ENCODE results near the gene TDRD15.
"Not testable (repeated sequence)": the region's sequence is repeated elsewhere in the genome, so short reads cannot be mapped to it uniquely, and the experiment has no call there.

The TDRD15 gene

DNA sequence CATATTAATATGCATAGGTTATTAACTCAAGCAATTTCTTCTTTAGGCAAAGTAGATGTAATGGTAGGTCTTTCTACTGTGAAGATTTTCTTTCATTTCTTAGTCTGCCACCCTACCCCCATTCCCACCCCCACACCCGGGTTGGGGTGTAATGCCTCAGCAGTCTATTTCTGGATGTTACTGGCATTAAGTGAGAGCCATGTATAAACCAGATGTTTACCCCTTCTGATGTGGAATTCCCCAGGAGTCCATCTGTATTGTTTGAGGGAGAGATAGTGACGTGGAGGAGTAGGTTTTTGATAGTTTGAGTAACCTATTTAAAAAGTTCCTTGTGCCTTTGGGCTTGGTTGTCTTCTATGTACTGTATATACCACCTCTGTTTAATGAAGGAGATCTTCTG lies 11.8 kb downstream of the TDRD15 start:
- Histone ChIP-seq H3K36me3 (replicated peaks; ENCODE audit: insufficient read depth, low read length) (no peaks in the 10 kb centered on the region), H3K4me3 (ENCODE audit: low read length) (no peak overlapping the region), H3K79me2 (ENCODE audit: low read length) (no peaks in the 10 kb centered on the region), H3K9me2 (replicated peaks; ENCODE audit: insufficient read depth, low read length) (no peaks in the 10 kb centered on the region), H3K9me3 (replicated peaks; ENCODE audit: insufficient read depth, low read length) (no peaks in the 10 kb centered on the region), H3K9ac (ENCODE audit: low read length) (no peak overlapping the region), H2AFZ (ENCODE audit: low read length) (no peak overlapping the region), H3K4me1 (ENCODE audit: low read length) (no peaks in the 10 kb centered on the region), H3F3A (ENCODE audit: insufficient read depth, low read length) (no peaks in the 10 kb centered on the region), H4K20me1 (ENCODE audit: insufficient read depth, low read length) (no peaks in the 10 kb centered on the region), H3K27me3 (replicated peaks; ENCODE audit: insufficient read depth, low read length) (no peaks in the 10 kb centered on the region), H3K27ac (ENCODE audit: low read length) (no peak overlapping the region), H3K4me2 (ENCODE audit: low read depth, low read length) (no peak overlapping the region)
- TF ChIP-seq, protein P1, sequence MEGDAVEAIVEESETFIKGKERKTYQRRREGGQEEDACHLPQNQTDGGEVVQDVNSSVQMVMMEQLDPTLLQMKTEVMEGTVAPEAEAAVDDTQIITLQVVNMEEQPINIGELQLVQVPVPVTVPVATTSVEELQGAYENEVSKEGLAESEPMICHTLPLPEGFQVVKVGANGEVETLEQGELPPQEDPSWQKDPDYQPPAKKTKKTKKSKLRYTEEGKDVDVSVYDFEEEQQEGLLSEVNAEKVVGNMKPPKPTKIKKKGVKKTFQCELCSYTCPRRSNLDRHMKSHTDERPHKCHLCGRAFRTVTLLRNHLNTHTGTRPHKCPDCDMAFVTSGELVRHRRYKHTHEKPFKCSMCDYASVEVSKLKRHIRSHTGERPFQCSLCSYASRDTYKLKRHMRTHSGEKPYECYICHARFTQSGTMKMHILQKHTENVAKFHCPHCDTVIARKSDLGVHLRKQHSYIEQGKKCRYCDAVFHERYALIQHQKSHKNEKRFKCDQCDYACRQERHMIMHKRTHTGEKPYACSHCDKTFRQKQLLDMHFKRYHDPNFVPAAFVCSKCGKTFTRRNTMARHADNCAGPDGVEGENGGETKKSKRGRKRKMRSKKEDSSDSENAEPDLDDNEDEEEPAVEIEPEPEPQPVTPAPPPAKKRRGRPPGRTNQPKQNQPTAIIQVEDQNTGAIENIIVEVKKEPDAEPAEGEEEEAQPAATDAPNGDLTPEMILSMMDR (IDR thresholded peaks at IDR 0.05; ENCODE audit: low read length) = no peak
- TF ChIP-seq EZH2 (optimal IDR thresholded peaks at IDR 0.05; ENCODE audit: low read depth, low read length) (no peak), EZH2phosphoT487 (IDR thresholded peaks at IDR 0.05; ENCODE audit: low read length) (no peak)
- no peak for DNase-seq

DNA sequence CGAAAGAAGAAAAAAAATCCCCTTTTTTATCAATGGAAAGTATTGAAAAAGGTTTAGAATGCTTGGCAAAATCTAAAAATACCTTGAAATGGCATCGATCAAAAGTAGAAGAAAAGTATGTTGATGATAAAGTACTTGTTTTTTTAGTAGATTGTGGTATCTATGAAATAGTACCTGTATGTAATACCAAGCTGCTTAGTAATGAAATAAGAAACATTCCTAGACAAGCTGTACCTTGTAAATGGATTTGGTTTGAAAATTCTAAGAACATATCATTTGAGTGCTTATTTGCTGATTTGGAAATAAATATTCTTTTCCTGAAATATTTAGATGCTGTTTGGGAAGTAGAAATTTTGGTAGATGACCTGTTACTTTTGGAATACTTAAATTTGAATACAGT lies 18.4 kb downstream of the TDRD15 start:
- Histone ChIP-seq H3K4me1 (ENCODE audit: low read length) (no peaks in the 10 kb centered on the region), H3K4me3 (ENCODE audit: low read length) (no peak overlapping the region), H3K9ac (ENCODE audit: low read length) (no peak overlapping the region), H3K27ac (ENCODE audit: low read length) (no peak overlapping the region), H3K27me3 (replicated peaks; ENCODE audit: insufficient read depth, low read length) (no peaks in the 10 kb centered on the region), H3F3A (ENCODE audit: insufficient read depth, low read length) (no peaks in the 10 kb centered on the region), H2AFZ (ENCODE audit: low read length) (no peak overlapping the region), H3K4me2 (ENCODE audit: low read depth, low read length) (no peak overlapping the region), H3K36me3 (replicated peaks; ENCODE audit: insufficient read depth, low read length) (no peaks in the 10 kb centered on the region), H3K9me3 (replicated peaks; ENCODE audit: insufficient read depth, low read length) (no peaks in the 10 kb centered on the region), H3K9me2 (replicated peaks; ENCODE audit: insufficient read depth, low read length) (no peaks in the 10 kb centered on the region), H3K79me2 (ENCODE audit: low read length) (no peaks in the 10 kb centered on the region), H4K20me1 (ENCODE audit: insufficient read depth, low read length) (no peaks in the 10 kb centered on the region)
- no peak for TF ChIP-seq EZH2phosphoT487 (IDR thresholded peaks at IDR 0.05; ENCODE audit: low read length)
- no peak for TF ChIP-seq EZH2 (optimal IDR thresholded peaks at IDR 0.05; ENCODE audit: low read depth, low read length)
- DNase-seq = no peak

DNA sequence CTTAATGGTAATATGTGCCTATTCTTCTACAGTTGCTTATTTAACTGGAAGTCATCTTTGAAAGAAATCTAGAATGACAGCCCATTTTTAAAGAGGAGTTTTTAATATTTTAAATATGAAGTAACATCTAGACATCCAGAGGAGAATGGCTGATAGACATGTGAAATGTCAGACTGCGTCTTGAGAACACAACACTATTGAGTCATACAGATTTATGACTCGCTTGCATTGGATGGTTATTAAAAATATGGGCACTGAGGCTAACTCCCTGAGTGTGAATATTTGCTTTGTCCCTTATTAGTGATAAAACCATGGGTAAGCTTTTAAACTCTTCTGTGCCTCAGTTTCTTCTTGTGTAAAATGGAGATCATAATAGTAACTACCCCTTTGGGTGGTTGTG lies 22.9 kb downstream of the TDRD15 start:
- H3F3A ChIP-seq (ENCODE audit: insufficient read depth, low read length) = no peaks in the 10 kb centered on the region
- H3K27ac ChIP-seq (ENCODE audit: low read length) = no peak overlapping the region
- TF ChIP-seq EZH2 (optimal IDR thresholded peaks at IDR 0.05; ENCODE audit: low read depth, low read length) (no peak), EZH2phosphoT487 (IDR thresholded peaks at IDR 0.05; ENCODE audit: low read length) (no peak)
- TF ChIP-seq, protein P1 (IDR thresholded peaks at IDR 0.05; ENCODE audit: low read length) = no peak
- H3K79me2 ChIP-seq (ENCODE audit: low read length) = no peaks in the 10 kb centered on the region
- H3K4me2 ChIP-seq (ENCODE audit: low read depth, low read length) = no peak overlapping the region
- H3K36me3 ChIP-seq (replicated peaks; ENCODE audit: insufficient read depth, low read length) = no peaks in the 10 kb centered on the region
- no peaks in the 10 kb centered on the region for H3K4me1 ChIP-seq (ENCODE audit: low read length)
- H3K4me3 ChIP-seq (ENCODE audit: low read length) = no peak overlapping the region
- no peaks in the 10 kb centered on the region for H3K9me2 ChIP-seq (replicated peaks; ENCODE audit: insufficient read depth, low read length)
- H3K9ac ChIP-seq (ENCODE audit: low read length) = no peak overlapping the region
- H3K9me3 ChIP-seq (replicated peaks; ENCODE audit: insufficient read depth, low read length) = no peaks in the 10 kb centered on the region
- H4K20me1 ChIP-seq (ENCODE audit: insufficient read depth, low read length) = no peaks in the 10 kb centered on the region
- no peaks in the 10 kb centered on the region for H3K27me3 ChIP-seq (replicated peaks; ENCODE audit: insufficient read depth, low read length)
- DNase-seq = no peak
- H2AFZ ChIP-seq (ENCODE audit: low read length) = no peak overlapping the region

- H3K9ac ChIP-seq (ENCODE audit: low read length) = no peak overlapping the region
- no peaks in the 10 kb centered on the region for H3K4me1 ChIP-seq (ENCODE audit: low read length)
- no peaks in the 10 kb centered on the region for H3K9me2 ChIP-seq (replicated peaks; ENCODE audit: insufficient read depth, low read length)
- TF ChIP-seq, protein P1 (IDR thresholded peaks at IDR 0.05; ENCODE audit: low read length) = no peak
- TF ChIP-seq EZH2phosphoT487 (IDR thresholded peaks at IDR 0.05; ENCODE audit: low read length) (no peak), EZH2 (optimal IDR thresholded peaks at IDR 0.05; ENCODE audit: low read depth, low read length) (no peak)
- no peaks in the 10 kb centered on the region for H4K20me1 ChIP-seq (ENCODE audit: insufficient read depth, low read length)
- H3K79me2 ChIP-seq (ENCODE audit: low read length) = no peaks in the 10 kb centered on the region
- H2AFZ ChIP-seq (ENCODE audit: low read length) = no peak overlapping the region
- H3K4me2 ChIP-seq (ENCODE audit: low read depth, low read length) = no peak overlapping the region
- H3K27ac ChIP-seq (ENCODE audit: low read length) = no peak overlapping the region
- no peak for DNase-seq
- no peaks in the 10 kb centered on the region for H3K27me3 ChIP-seq (replicated peaks; ENCODE audit: insufficient read depth, low read length)
- no peaks in the 10 kb centered on the region for H3K36me3 ChIP-seq (replicated peaks; ENCODE audit: insufficient read depth, low read length)
- no peaks in the 10 kb centered on the region for H3F3A ChIP-seq (ENCODE audit: insufficient read depth, low read length)
- no peak overlapping the region for H3K4me3 ChIP-seq (ENCODE audit: low read length)
- H3K9me3 ChIP-seq (replicated peaks; ENCODE audit: insufficient read depth, low read length) = no peaks in the 10 kb centered on the region
These were observed 24.9 kb downstream of the TDRD15 start for GRCh38 chr2:21148718-21149117.

- H3K4me3 ChIP-seq (ENCODE audit: low read length); H3K9ac ChIP-seq (ENCODE audit: low read length); H3K4me2 ChIP-seq (ENCODE audit: low read depth, low read length): not testable (repeated sequence)
These were observed 27.5 kb downstream of the TDRD15 start for GRCh38 chr2:21151234-21151633.

More at GRCh38 chr2:21151234-21151633, 27.5 kb downstream of the TDRD15 start:
- not testable (repeated sequence) for H4K20me1 ChIP-seq (ENCODE audit: insufficient read depth, low read length); H3K79me2 ChIP-seq (ENCODE audit: low read length); H3F3A ChIP-seq (ENCODE audit: insufficient read depth, low read length); H3K27ac ChIP-seq (ENCODE audit: low read length); H2AFZ ChIP-seq (ENCODE audit: low read length); H3K9me3 ChIP-seq (replicated peaks; ENCODE audit: insufficient read depth, low read length); H3K27me3 ChIP-seq (replicated peaks; ENCODE audit: insufficient read depth, low read length); H3K36me3 ChIP-seq (replicated peaks; ENCODE audit: insufficient read depth, low read length); H3K4me1 ChIP-seq (ENCODE audit: low read length); H3K9me2 ChIP-seq (replicated peaks; ENCODE audit: insufficient read depth, low read length); DNase-seq
